H9 (cell line): Measurements from ENCODE around the gene KRT3. TPM values are rescaled to one million over a fixed set of nuclear protein-coding genes. Genes with fewer than 3 reads are reported as not detected.

Experiments
- DNase-seq: peaks from one replicate; pipeline ENCODE4 v3.0.0-alpha.2; 2017
- H2AFZ ChIP-seq: one replicate; pipeline ENCODE4 v1.6.1; 2013; ENCODE audit warnings: mild to moderate bottlenecking, low read length, control low read depth, moderate library complexity
- H2AK5ac ChIP-seq: 2 replicates; pipeline ENCODE4 v1.6.1; 2013; ENCODE audit warnings: low read length, control low read depth, mixed read lengths; ENCODE audit not compliant: insufficient read length
- H2BK120ac ChIP-seq: one replicate; pipeline ENCODE4 v1.6.1; 2013; ENCODE audit warnings: low read depth, mild to moderate bottlenecking, low read length, control low read depth, inconsistent platforms; ENCODE audit not compliant: poor library complexity, severe bottlenecking
- H2BK12ac ChIP-seq: 2 replicates; pipeline ENCODE4 v1.6.1; 2013; ENCODE audit warnings: low read length, control low read depth, mixed read lengths, low read depth; ENCODE audit not compliant: insufficient read length
- H2BK15ac ChIP-seq: 2 replicates; pipeline ENCODE4 v1.6.1; 2013; ENCODE audit warnings: low read depth, low read length, control low read depth
- H2BK20ac ChIP-seq: one replicate; pipeline ENCODE4 v1.6.1; 2013; ENCODE audit warnings: low read depth, mild to moderate bottlenecking, low read length, control low read depth, inconsistent platforms; ENCODE audit not compliant: poor library complexity, severe bottlenecking
- H2BK5ac ChIP-seq: 2 replicates; pipeline ENCODE4 v1.6.1; 2013; ENCODE audit warnings: low read length, control low read depth, mixed read lengths; ENCODE audit not compliant: insufficient read length
- H3K14ac ChIP-seq: 2 replicates; pipeline ENCODE4 v1.6.1; 2013; ENCODE audit warnings: low read length, control low read depth; ENCODE audit not compliant: insufficient read depth
- H3K18ac ChIP-seq: 2 replicates; pipeline ENCODE4 v1.6.1; 2013; ENCODE audit warnings: low read depth, mild to moderate bottlenecking, mixed read lengths, low read length, control low read depth; ENCODE audit not compliant: insufficient read length
- H3K23ac ChIP-seq: 2 replicates; pipeline ENCODE4 v1.6.1; 2013; ENCODE audit warnings: low read length, control low read depth, mixed read lengths, low read depth; ENCODE audit not compliant: insufficient read length
- H3K23me2 ChIP-seq: 2 replicates; pipeline ENCODE4 v1.6.1; 2013; ENCODE audit warnings: low read depth, mild to moderate bottlenecking, mixed read lengths, low read length, control low read depth; ENCODE audit not compliant: insufficient read length, poor library complexity, severe bottlenecking
- H3K27ac ChIP-seq: 2 replicates; pipeline ENCODE4 v1.5.1; 2013; ENCODE audit warnings: low read length, control low read depth, mixed read lengths, low read depth; ENCODE audit not compliant: insufficient read length
- H3K27me3 ChIP-seq: 2 replicates; pipeline ENCODE4 v1.6.1; 2013; ENCODE audit warnings: low read length, control low read depth, inconsistent platforms; ENCODE audit not compliant: insufficient read depth
- H3K4ac ChIP-seq: 2 replicates; pipeline ENCODE4 v1.6.1; 2013; ENCODE audit warnings: low read depth, mild to moderate bottlenecking, control low read depth, inconsistent platforms, low read length, moderate library complexity
- H3K4me1 ChIP-seq: 2 replicates; pipeline ENCODE4 v1.6.1; 2013; ENCODE audit warnings: low read length, control low read depth, inconsistent platforms; ENCODE audit not compliant: insufficient read depth
- H3K4me2 ChIP-seq: 2 replicates; pipeline ENCODE4 v1.6.1; 2013; ENCODE audit warnings: low read length, control low read depth, mixed read lengths; ENCODE audit not compliant: insufficient read length, insufficient read depth
- H3K56ac ChIP-seq: 2 replicates; pipeline ENCODE4 v1.6.1; 2013; ENCODE audit warnings: low read depth, mild to moderate bottlenecking, mixed read lengths, low read length, control low read depth; ENCODE audit not compliant: insufficient read length
- H3K79me1 ChIP-seq: 2 replicates; pipeline ENCODE4 v1.6.1; 2013; ENCODE audit warnings: low read depth, mild to moderate bottlenecking, moderate library complexity, low read length, control low read depth, inconsistent platforms; ENCODE audit not compliant: insufficient read depth, poor library complexity, severe bottlenecking
- H3K79me2 ChIP-seq: 2 replicates; pipeline ENCODE4 v1.6.1; 2013; ENCODE audit warnings: low read length, control low read depth, inconsistent platforms; ENCODE audit not compliant: insufficient read depth
- H3K9ac ChIP-seq: 2 replicates; pipeline ENCODE4 v1.6.1; 2013; ENCODE audit warnings: low read length, control low read depth, mixed read lengths; ENCODE audit not compliant: insufficient read length; ENCODE audit errors: extremely low read depth
- H3K9me3 ChIP-seq: one replicate; pipeline ENCODE4 v1.6.1; 2013; ENCODE audit warnings: low read depth, low read length, inconsistent platforms; ENCODE audit not compliant: control insufficient read depth
- H3T11ph ChIP-seq: one replicate; pipeline ENCODE4 v1.6.1; 2013; ENCODE audit warnings: mild to moderate bottlenecking, low read length, control low read depth, inconsistent platforms
- H4K20me1 ChIP-seq: one replicate; pipeline ENCODE4 v1.6.1; 2013; ENCODE audit not compliant: control insufficient read depth, insufficient read length, insufficient read depth
- H4K5ac ChIP-seq: 2 replicates; pipeline ENCODE4 v1.6.1; 2013; ENCODE audit warnings: low read depth, mild to moderate bottlenecking, mixed read lengths, low read length, control low read depth; ENCODE audit not compliant: insufficient read length
- H4K8ac ChIP-seq: replicated peaks from 2 replicates; pipeline ENCODE4 v1.6.1; 2013; ENCODE audit warnings: low read length, control low read depth, mixed read lengths, low read depth; ENCODE audit not compliant: insufficient read length
- H4K91ac ChIP-seq: 2 replicates; pipeline ENCODE4 v1.6.1; 2013; ENCODE audit warnings: low read depth, mild to moderate bottlenecking, moderate library complexity, mixed read lengths, low read length, control low read depth; ENCODE audit not compliant: insufficient read length
- H3K27ac Mint-ChIP-seq, 3 experiments: 2 replicates in 2 of 3; 3 replicates in 1 of 3; pipeline ENCODE4 v1.8.0; 2020 to 2021; ENCODE audit warnings: mixed read lengths in 3 of 3, mild to moderate bottlenecking in 1 of 3, moderate library complexity in 1 of 3
- H3K27me3 Mint-ChIP-seq: 2 replicates; pipeline ENCODE4 v1.8.0; 2021; ENCODE audit warnings: low read depth, mild to moderate bottlenecking, moderate library complexity, mixed read lengths
- H3K36me3 Mint-ChIP-seq, 3 experiments: 2 replicates in 2 of 3; 3 replicates in 1 of 3; pipeline ENCODE4 v1.8.0; 2020 to 2021; ENCODE audit warnings: low read depth in 3 of 3, mixed read lengths in 3 of 3; ENCODE audit not compliant: insufficient read depth in 1 of 3
- H3K4me1 Mint-ChIP-seq, 2 experiments: 2 replicates each; pipeline ENCODE4 v1.8.0; 2020; ENCODE audit warnings: mixed read lengths in 2 of 2
- H3K4me3 Mint-ChIP-seq, 2 experiments: 2 replicates in 1 of 2; 3 replicates in 1 of 2; pipeline ENCODE4 v1.8.0; 2020 to 2021; ENCODE audit warnings: mild to moderate bottlenecking in 2 of 2, mixed read lengths in 2 of 2, moderate library complexity in 1 of 2
- H3K9me3 Mint-ChIP-seq, 2 experiments: 2 replicates in 1 of 2; 3 replicates in 1 of 2; pipeline ENCODE4 v1.8.0; 2020; ENCODE audit warnings: mild to moderate bottlenecking in 2 of 2, mixed read lengths in 2 of 2, moderate library complexity in 1 of 2
- CTCF ChIP-seq: fragments of 200-600 bp; sonication (generic); conservative IDR thresholded peaks from 3 replicates; pipeline ENCODE4 v1.8.0; 2021; ENCODE audit warnings: antibody characterized with exemption, mild to moderate bottlenecking
- total RNA-seq: library from RNA; stranded (reverse); gene quantifications from 2 replicates; pipeline ENCODE4 v1.2.1, GENCODE V29; 2021

Gene KRT3
- total RNA-seq, 1 experiment from 2014 or later: not detected

- no peaks in the 10 kb centered on the region for H3K9me3 ChIP-seq
- no peak overlapping the region for H2BK12ac ChIP-seq
- H3K27me3 ChIP-seq: no peaks in the 10 kb centered on the region
- no peak overlapping the region for H3K18ac ChIP-seq
- TF ChIP-seq CTCF: no peak
- no peak overlapping the region for H3K27ac ChIP-seq
- H3K4me2 ChIP-seq: no peak overlapping the region
- DNase-seq: no peak
- no peaks in the 10 kb centered on the region for H3K79me2 ChIP-seq
- H2AFZ ChIP-seq: no peak overlapping the region
- Mint-ChIP-seq H3K4me3 (no peak overlapping the region), H3K4me1 (no peaks in the 10 kb centered on the region), H3K27me3 (peaks cover 20% of the 10 kb centered on the region), H3K27ac (no peak overlapping the region), H3K36me3 (no peaks in the 10 kb centered on the region), H3K9me3 (no peaks in the 10 kb centered on the region; a peak in 1 of 5 replicates)
- H2BK5ac ChIP-seq: no peak overlapping the region
- no peak overlapping the region for H2BK15ac ChIP-seq
- H3K23me2 ChIP-seq: no peaks in the 10 kb centered on the region
- no peak overlapping the region for H3K9ac ChIP-seq
- no peaks in the 10 kb centered on the region for H3K79me1 ChIP-seq
- H3T11ph ChIP-seq: no peak overlapping the region
- no peak overlapping the region for H2BK120ac ChIP-seq
- no peaks in the 10 kb centered on the region for H3K4me1 ChIP-seq
- H2BK20ac ChIP-seq: no peak overlapping the region
- no peak overlapping the region for H3K23ac ChIP-seq
- H3K4ac ChIP-seq: no peak overlapping the region
- H2AK5ac ChIP-seq: no peak overlapping the region
- H3K56ac ChIP-seq: no peak overlapping the region
- no peak overlapping the region for H3K14ac ChIP-seq
- H4K5ac ChIP-seq: no peak overlapping the region
- no peak overlapping the region for H4K8ac ChIP-seq
- H4K91ac ChIP-seq: no peak overlapping the region
- no peaks in the 10 kb centered on the region for H4K20me1 ChIP-seq
These were observed 26.0 kb downstream of the KRT3 start for GRCh38 chr12:52769946-52770345.
